ENCODE results near the gene WBP2NL.

The WBP2NL gene

DNA sequence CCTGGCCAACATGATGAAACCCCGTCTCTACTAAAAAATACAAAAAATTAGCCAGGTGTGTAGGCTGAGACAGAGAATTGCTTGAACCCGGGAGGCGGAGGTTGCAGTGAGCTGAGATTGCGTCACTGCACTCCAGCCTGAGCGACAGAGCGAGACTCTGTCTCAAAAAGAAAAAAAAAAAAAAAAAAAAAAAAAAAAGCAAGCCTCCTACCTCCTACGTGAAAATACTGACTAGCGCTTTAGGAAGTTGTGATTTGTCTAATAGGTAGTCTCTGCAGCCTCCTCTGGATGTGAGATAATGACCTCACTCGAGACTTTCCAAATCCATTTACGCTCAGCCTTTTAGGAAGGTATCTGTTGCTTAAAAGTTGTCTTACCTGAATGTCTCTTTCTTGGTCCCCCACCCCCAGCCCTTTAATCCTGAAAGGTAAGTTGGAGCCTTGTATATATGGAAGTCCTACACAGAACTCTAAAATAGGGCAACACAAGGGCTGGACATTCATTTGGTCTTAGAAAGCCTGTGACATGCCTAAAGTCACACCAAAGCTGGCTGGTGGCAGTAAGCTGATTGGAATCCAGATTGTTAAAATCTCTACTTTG, 23.8 kb upstream of the WBP2NL start:
- Histone ChIP-seq H3K27me3 (ENCODE audit: insufficient read depth, poor library complexity, severe bottlenecking) (peaks cover 23% of the 10 kb centered on the region), H3K4me3 (replicated peaks; ENCODE audit: insufficient read depth, low read length) (no peak overlapping the region), H3K27ac (replicated peaks) (no peak overlapping the region)
- no peak for DNase-seq (ENCODE audit: low read depth in 1 of 2, low spot score in 1 of 2)
- TF ChIP-seq, protein P1, sequence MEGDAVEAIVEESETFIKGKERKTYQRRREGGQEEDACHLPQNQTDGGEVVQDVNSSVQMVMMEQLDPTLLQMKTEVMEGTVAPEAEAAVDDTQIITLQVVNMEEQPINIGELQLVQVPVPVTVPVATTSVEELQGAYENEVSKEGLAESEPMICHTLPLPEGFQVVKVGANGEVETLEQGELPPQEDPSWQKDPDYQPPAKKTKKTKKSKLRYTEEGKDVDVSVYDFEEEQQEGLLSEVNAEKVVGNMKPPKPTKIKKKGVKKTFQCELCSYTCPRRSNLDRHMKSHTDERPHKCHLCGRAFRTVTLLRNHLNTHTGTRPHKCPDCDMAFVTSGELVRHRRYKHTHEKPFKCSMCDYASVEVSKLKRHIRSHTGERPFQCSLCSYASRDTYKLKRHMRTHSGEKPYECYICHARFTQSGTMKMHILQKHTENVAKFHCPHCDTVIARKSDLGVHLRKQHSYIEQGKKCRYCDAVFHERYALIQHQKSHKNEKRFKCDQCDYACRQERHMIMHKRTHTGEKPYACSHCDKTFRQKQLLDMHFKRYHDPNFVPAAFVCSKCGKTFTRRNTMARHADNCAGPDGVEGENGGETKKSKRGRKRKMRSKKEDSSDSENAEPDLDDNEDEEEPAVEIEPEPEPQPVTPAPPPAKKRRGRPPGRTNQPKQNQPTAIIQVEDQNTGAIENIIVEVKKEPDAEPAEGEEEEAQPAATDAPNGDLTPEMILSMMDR (IDR thresholded peaks at IDR 0.05; ENCODE audit: insufficient read depth, low read length), result no peak
- no peak for TF ChIP-seq POLR2AphosphoS5 (IDR thresholded peaks at IDR 0.05; ENCODE audit: low read depth)
- no peak for TF ChIP-seq GABPA (IDR thresholded peaks at IDR 0.05; ENCODE audit: low read depth)
- no peak for TF ChIP-seq SPI1 (IDR thresholded peaks at IDR 0.05; ENCODE audit: borderline replicate concordance, low read depth)
- TF ChIP-seq, protein P2, sequence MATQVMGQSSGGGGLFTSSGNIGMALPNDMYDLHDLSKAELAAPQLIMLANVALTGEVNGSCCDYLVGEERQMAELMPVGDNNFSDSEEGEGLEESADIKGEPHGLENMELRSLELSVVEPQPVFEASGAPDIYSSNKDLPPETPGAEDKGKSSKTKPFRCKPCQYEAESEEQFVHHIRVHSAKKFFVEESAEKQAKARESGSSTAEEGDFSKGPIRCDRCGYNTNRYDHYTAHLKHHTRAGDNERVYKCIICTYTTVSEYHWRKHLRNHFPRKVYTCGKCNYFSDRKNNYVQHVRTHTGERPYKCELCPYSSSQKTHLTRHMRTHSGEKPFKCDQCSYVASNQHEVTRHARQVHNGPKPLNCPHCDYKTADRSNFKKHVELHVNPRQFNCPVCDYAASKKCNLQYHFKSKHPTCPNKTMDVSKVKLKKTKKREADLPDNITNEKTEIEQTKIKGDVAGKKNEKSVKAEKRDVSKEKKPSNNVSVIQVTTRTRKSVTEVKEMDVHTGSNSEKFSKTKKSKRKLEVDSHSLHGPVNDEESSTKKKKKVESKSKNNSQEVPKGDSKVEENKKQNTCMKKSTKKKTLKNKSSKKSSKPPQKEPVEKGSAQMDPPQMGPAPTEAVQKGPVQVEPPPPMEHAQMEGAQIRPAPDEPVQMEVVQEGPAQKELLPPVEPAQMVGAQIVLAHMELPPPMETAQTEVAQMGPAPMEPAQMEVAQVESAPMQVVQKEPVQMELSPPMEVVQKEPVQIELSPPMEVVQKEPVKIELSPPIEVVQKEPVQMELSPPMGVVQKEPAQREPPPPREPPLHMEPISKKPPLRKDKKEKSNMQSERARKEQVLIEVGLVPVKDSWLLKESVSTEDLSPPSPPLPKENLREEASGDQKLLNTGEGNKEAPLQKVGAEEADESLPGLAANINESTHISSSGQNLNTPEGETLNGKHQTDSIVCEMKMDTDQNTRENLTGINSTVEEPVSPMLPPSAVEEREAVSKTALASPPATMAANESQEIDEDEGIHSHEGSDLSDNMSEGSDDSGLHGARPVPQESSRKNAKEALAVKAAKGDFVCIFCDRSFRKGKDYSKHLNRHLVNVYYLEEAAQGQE (IDR thresholded peaks at IDR 0.05; ENCODE audit: insufficient replicate concordance, low read depth), result no peak

DNA sequence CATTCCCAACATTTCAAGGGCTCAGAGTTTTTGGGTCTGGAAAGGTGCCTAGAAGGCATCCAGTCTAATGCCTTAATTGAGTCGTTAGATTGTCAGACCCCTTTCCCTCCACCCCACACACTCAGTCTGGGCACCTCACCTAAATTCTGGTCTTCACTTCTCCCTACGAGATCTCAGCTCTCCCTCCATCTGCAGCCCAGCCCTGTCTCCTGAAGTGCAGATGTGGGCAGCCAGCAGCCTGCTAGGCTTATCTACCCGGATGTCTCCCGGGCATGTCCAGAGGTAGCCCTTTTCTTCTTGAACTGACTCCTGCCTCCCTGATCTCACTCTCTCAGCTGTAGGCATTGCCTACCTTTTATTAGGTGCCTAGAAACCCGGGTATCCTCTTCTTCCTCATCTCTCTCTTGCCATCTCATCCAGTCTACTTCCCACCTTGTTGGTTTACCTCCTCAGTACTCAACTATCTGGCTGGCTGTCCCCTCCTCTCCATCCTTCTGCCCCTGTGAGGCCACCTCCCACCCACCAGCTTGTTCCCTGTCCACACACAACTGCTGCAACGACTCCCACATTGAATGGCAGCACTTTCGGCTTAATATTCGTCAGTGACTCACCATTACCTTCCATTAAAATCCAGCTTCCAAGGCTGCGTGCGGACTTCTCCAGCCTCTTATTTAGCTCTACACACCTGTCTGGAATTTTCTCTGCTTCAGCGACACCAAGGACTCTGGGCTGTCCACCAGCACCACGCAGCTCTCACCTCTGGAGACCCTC, 23.1 kb upstream of the WBP2NL start:
- TF ChIP-seq SPI1 (IDR thresholded peaks at IDR 0.05; ENCODE audit: borderline replicate concordance, low read depth), result no peak
- TF ChIP-seq, protein P2 (IDR thresholded peaks at IDR 0.05; ENCODE audit: insufficient replicate concordance, low read depth), result no peak
- no peak for TF ChIP-seq POLR2AphosphoS5 (IDR thresholded peaks at IDR 0.05; ENCODE audit: low read depth)
- TF ChIP-seq, protein P1 (IDR thresholded peaks at IDR 0.05; ENCODE audit: insufficient read depth, low read length), result no peak
- TF ChIP-seq GABPA (IDR thresholded peaks at IDR 0.05; ENCODE audit: low read depth), result no peak
- no peak overlapping the region for H3K4me3 ChIP-seq (replicated peaks; ENCODE audit: insufficient read depth, low read length)
- no peak for DNase-seq (ENCODE audit: low read depth in 1 of 2, low spot score in 1 of 2)

DNA sequence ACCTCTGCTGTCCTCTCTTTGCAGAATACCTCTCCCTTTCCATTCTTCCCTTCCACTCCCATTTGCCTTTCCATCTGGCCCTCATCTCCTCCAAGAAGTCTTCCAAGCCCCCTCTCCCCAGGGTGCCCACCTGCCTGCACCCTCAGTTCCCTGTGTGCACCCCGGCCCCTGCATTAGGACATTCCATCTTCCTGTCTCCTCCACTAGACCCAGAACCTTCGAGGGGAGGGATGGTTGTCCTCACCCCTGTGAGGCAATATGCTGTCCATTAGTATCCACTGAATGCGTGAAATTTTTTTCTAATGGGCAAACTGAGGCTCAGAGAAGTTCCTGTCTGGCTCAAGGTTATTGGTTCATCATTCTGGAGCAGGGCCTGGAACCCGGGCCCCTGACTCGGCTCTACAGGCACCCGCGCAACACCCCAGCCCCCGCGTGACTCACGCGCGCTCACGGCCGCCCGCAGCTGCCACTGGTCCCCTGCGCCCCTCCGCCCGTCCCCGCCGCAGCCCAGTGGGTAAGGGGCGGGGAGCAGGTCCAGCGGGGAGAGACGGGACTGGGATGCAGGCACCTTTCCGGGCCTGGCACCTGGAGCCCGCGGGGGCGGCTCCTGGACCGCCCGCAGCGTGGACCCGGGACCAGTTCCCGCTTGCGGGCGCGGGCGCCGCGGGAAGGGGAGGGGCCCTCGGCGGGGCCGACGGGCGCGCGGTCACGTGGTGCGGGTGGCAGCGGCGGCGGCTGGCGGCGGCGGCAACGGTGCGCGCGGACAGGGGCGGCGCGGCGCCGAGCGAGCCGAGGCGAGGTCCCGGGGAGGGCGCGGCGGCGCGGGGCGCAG, 22.3 kb upstream of the WBP2NL start:
- H3K4me3 ChIP-seq (replicated peaks; ENCODE audit: insufficient read depth, low read length), result peak overlapping the region; percentile 47
- no peak overlapping the region for H3K27ac ChIP-seq (replicated peaks)
- peak in 1 of 2 experiments; percentile 13 for DNase-seq (ENCODE audit: low read depth in 1 of 2, low spot score in 1 of 2)
- H3K27me3 ChIP-seq (ENCODE audit: insufficient read depth, poor library complexity, severe bottlenecking), result peaks cover 23% of the 10 kb centered on the region
- TF ChIP-seq POLR2AphosphoS5 (IDR thresholded peaks at IDR 0.05; ENCODE audit: low read depth) (no peak), GABPA (IDR thresholded peaks at IDR 0.05; ENCODE audit: low read depth) (no peak)
- TF ChIP-seq, protein P1 (IDR thresholded peaks at IDR 0.05; ENCODE audit: insufficient read depth, low read length), result no peak

More for the DNA sequence above, 23.1 kb upstream of the WBP2NL start:
- Histone ChIP-seq H3K27ac (replicated peaks) (no peak overlapping the region), H3K27me3 (ENCODE audit: insufficient read depth, poor library complexity, severe bottlenecking) (peaks cover 23% of the 10 kb centered on the region)
